Measurements from ENCODE around the gene SCARF2.

SCARF2 gene

DNA sequence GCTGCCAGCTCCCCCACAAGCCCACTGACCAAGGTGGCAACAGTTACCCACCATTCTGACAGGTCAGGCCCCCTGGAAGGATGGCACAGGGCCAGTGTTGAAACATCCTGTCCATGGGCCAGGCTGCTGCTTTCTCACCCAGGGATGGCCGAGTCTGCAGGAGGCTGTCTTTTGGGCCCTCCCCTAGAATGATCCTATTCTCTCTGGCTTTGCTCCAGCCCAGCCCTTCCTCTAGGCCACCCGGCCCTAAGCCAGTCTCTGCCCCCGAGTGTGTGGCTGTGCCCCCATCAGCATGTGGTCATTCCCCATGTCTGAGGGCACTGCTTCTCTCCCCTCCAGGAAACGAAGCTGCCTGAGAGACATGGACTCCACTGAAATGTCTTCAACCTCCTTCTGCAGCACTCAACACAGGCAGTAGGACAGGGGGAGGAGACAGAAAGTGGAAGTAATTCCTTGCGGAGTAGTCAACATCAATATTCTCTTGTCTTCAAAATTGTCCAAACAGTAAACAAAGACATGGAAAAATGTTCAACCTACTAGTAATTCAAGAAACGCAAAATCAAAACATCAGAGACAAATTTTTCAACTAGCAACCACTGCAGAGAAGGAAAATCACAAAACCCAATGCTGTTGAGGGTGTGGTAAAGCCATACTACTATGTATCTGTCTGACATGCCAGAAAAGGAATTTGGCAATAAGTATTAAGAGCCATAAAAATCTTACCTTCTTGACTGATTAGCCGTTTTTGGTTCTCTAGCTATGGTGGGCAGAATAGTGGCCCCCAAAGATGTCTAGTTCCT, 5.1 kb upstream of the SCARF2 start:
- DNase-seq (ENCODE audit: insufficient read length) = no peak
- FAIRE-seq = no peak
- no peak for TF ChIP-seq POLR2A (IDR thresholded peaks at IDR 0.05; ENCODE audit: low read depth, low read length)
- no peak for TF ChIP-seq TAF1 (IDR thresholded peaks at IDR 0.05; ENCODE audit: borderline replicate concordance, low read depth, low read length)
- TF ChIP-seq POLR2AphosphoS5 (IDR thresholded peaks at IDR 0.05; ENCODE audit: low read depth, low read length) = no peak

DNA sequence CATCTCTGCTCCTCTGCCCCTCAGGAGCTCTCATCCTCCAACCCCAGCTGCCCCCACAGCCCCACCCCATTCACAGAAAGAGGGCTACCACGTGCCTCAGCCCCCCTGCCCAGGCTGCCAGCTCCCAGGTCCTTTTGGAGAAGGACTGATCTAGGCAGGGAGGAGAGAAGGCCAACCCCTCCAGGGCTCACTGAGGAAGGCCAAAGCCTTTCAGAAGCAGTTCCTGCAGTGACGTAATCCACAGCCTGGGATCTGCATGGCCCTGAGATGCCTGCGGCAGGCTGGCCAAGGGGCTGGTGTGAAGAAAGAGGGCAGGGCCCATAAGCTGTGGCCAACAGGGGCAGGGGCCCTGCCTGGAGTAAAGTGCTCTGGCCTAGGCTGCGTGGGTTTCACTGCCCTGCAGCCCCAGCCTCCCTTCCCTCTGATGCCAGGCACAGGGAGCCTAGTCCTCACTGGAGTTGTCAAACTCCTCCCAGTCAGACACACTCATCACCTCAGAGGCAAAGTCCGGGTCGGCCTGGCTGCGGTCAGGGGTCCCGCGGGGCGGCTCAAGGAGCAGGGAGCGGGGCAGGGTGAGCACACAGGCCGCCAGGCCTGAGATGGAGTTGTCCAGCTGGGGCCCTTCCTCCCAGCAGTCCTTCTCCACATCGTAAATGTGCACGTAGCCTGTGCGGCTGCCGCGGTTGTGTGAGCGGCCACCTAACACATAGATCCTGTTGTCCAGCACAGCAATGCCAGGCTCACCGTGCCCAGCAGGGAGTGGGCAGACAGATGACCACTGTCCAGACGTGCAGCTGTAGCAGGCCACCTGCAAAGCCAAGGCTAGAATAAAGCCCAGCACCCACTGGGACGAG, 4.2 kb upstream of the SCARF2 start:
- no peak for FAIRE-seq
- no peak for TF ChIP-seq POLR2A (IDR thresholded peaks at IDR 0.05; ENCODE audit: low read depth, low read length)
- no peak for TF ChIP-seq POLR2AphosphoS5 (IDR thresholded peaks at IDR 0.05; ENCODE audit: low read depth, low read length)
- TF ChIP-seq TAF1 (IDR thresholded peaks at IDR 0.05; ENCODE audit: borderline replicate concordance, low read depth, low read length) = no peak
- no peak for DNase-seq (ENCODE audit: insufficient read length)

DNA sequence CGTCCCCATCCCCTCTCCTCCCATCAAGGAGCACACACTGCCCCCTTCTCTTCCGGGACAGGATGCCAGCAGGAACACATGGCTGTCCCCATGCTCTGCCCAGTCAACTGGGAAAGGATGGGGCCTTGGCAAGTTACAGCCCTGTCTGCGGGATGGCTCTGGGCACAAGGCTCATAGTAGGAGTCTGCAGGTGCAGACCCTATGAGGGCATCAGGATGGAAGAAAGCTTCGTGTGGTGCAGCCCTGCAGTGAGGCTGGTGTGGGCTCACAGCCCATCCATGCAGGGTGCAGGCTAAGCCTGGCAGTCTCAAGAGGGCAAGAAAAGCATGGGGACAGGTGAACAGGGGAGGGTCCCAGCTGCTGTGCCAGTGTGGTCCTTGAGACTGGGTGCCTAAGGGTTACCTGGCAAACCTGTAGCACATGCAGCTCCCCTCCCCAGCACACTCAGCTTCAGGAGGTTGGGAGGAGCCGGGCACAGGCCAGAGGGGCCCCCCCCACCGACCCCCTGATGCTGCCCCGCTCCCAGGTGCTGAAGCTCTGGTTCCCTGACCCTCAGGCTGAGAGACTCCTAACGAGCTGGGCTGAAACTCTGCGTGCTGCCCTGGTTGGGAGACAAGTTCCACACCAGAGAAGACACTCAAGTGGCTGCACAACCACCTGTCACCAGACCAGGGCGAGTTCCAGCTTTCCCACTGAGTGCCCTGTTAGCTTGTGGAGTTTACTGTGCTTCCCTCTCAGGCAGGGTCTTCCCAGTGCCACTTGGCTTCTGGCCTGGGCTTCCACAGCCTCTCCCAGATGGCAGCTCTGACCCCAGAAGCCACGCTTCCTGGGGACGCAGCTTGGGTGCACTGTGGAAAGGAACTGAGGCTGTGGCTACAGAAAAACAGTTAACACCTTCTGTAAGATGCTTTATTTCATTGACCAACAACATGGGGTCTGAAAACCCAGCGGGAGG, 3.3 kb upstream of the SCARF2 start:
- TF ChIP-seq TAF1 (IDR thresholded peaks at IDR 0.05; ENCODE audit: borderline replicate concordance, low read depth, low read length) (no peak), POLR2A (IDR thresholded peaks at IDR 0.05; ENCODE audit: low read depth, low read length) (no peak), POLR2AphosphoS5 (IDR thresholded peaks at IDR 0.05; ENCODE audit: low read depth, low read length) (no peak)
- no peak for DNase-seq (ENCODE audit: insufficient read length)
- no peak for FAIRE-seq

DNA sequence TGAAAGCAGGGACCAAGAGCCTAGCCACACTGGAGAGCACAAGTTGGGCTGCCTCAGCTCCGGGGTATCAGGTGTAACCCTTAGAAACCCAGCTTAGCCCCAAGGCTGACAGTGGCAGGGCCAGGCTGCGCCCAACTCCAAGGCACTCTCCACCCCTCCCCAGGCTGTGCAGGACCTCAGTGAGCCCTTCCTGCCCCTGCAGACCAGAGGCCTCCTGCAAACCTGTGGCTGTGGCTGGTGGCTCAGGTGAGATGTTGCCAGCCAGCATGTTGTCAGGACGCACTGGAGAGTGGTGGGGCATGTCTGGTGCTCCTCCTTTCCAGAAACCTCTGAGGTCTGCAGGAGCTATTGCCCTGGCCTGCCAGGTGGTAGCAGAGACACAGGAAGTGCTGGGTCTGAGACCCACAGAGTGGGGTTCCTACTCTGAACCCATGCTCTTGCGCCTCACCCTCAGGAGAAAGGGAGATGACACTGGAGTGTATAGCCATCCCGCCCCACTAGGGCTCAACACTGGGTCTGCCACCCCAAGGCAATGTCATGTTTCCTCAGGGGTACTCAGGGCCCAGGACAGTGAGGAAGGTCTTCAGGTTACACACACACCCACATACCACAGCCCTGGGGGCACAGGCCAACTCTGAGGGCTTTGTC, 2.4 kb upstream of the SCARF2 start:
- DNase-seq (ENCODE audit: insufficient read length) (no peak), FAIRE-seq (no peak)
- TF ChIP-seq POLR2A (IDR thresholded peaks at IDR 0.05; ENCODE audit: low read depth, low read length) = no peak
- no peak for TF ChIP-seq TAF1 (IDR thresholded peaks at IDR 0.05; ENCODE audit: borderline replicate concordance, low read depth, low read length)
- TF ChIP-seq POLR2AphosphoS5 (IDR thresholded peaks at IDR 0.05; ENCODE audit: low read depth, low read length) = no peak

DNA sequence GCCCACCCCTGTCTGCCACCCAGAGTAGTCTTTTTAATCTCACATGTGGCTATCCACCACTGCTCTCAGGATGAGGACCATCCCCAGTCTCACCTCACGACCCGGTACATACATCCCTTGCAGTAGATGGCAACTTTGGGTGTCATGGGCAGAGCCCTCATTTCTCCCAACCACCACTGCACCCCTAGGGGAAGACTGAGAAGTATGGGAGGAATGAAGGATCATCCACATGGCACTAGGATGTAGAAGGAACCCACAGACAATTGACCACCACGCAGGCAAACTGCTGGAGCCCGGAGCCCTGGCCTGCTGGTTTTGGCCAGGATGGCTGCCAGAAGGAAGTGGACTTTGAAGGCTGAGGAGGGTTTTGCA, 1.9 kb upstream of the SCARF2 start:
- TF ChIP-seq POLR2A (IDR thresholded peaks at IDR 0.05; ENCODE audit: low read depth, low read length) = no peak
- TF ChIP-seq TAF1 (IDR thresholded peaks at IDR 0.05; ENCODE audit: borderline replicate concordance, low read depth, low read length) = no peak
- no peak for TF ChIP-seq POLR2AphosphoS5 (IDR thresholded peaks at IDR 0.05; ENCODE audit: low read depth, low read length)
- no peak for FAIRE-seq
- DNase-seq (ENCODE audit: insufficient read length) = no peak

- FAIRE-seq (no peak), DNase-seq (ENCODE audit: insufficient read length) (no peak)
- no peak for TF ChIP-seq POLR2AphosphoS5 (IDR thresholded peaks at IDR 0.05; ENCODE audit: low read depth, low read length)
- no peak for TF ChIP-seq TAF1 (IDR thresholded peaks at IDR 0.05; ENCODE audit: borderline replicate concordance, low read depth, low read length)
- TF ChIP-seq POLR2A (IDR thresholded peaks at IDR 0.05; ENCODE audit: low read depth, low read length) = no peak
Measured at GRCh38 chr22:20438678-20439492, 1.3 kb upstream of the SCARF2 start.

GRCh38 chr22:20438427-20438677, 727 bp upstream of the SCARF2 start:
- DNase-seq (ENCODE audit: insufficient read length) (no peak), FAIRE-seq (no peak)
- TF ChIP-seq POLR2AphosphoS5 (IDR thresholded peaks at IDR 0.05; ENCODE audit: low read depth, low read length) (no peak), POLR2A (IDR thresholded peaks at IDR 0.05; ENCODE audit: low read depth, low read length) (no peak), TAF1 (IDR thresholded peaks at IDR 0.05; ENCODE audit: borderline replicate concordance, low read depth, low read length) (no peak)

- FAIRE-seq = no peak
- DNase-seq (ENCODE audit: insufficient read length) = no peak
- no peak for TF ChIP-seq TAF1 (IDR thresholded peaks at IDR 0.05; ENCODE audit: borderline replicate concordance, low read depth, low read length)
- no peak for TF ChIP-seq POLR2A (IDR thresholded peaks at IDR 0.05; ENCODE audit: low read depth, low read length)
- no peak for TF ChIP-seq POLR2AphosphoS5 (IDR thresholded peaks at IDR 0.05; ENCODE audit: low read depth, low read length)
Measured at GRCh38 chr22:20436768-20437612, 635 bp downstream of the SCARF2 start.

GRCh38 chr22:20436307-20436767, 1.3 kb downstream of the SCARF2 start:
- TF ChIP-seq TAF1 (IDR thresholded peaks at IDR 0.05; ENCODE audit: borderline replicate concordance, low read depth, low read length) (no peak), POLR2AphosphoS5 (IDR thresholded peaks at IDR 0.05; ENCODE audit: low read depth, low read length) (no peak), POLR2A (IDR thresholded peaks at IDR 0.05; ENCODE audit: low read depth, low read length) (no peak)
- FAIRE-seq (no peak), DNase-seq (ENCODE audit: insufficient read length) (no peak)
